Panc1 (cell line): ENCODE results near the gene FAM83G. TPM values are rescaled to one million over a fixed set of nuclear protein-coding genes. Genes with fewer than 3 reads are reported as not detected.

ENCODE experiments used
- ATAC-seq: fragments of 200-7000 bp; cut with Tn5 transposase; 2 replicates; pipeline ENCODE4 v1.9.1; 2020; ENCODE audit warnings: mild to moderate bottlenecking, moderate library complexity
- BruUV-seq: library from RNA; stranded (reverse); fragments of 400-500 nt; replicated peaks from 2 replicates; lab custom pipeline; 2021; lab: Mats Ljungman, UMichigan
- CTCF ChIA-PET: fragments of 300-600 bp; sonication (Branson Sonifier 250); formaldehyde crosslinking; loops from one replicate; lab custom pipeline; 2022; ENCODE audit warnings: antibody characterized with exemption; lab: Charles Lee
- POLR2A ChIA-PET: fragments of 300-600 bp; sonication (Branson Sonifier 250); formaldehyde crosslinking; loops from one replicate; lab custom pipeline; 2022; ENCODE audit warnings: antibody characterized with exemption; lab: Charles Lee
- DNase-seq: peaks from one replicate; pipeline ENCODE4 v3.0.0-alpha.2; 2010; ENCODE audit warnings: low read depth, low spot score
- H3K27ac ChIP-seq: 2 replicates; pipeline ENCODE4 v1.5.1; 2011; ENCODE audit warnings: mild to moderate bottlenecking, low read length, inconsistent platforms
- H3K27me3 ChIP-seq: fragments of 200-500 bp; sonication (Bioruptor generic); 2 replicates; pipeline ENCODE4 v1.6.0; 2014; ENCODE audit warnings: low read length, inconsistent platforms; ENCODE audit not compliant: control insufficient read depth, insufficient read depth
- H3K36me3 ChIP-seq: fragments of 200-500 bp; sonication (Bioruptor generic); 2 replicates; pipeline ENCODE4 v1.5.1; 2014; ENCODE audit warnings: inconsistent platforms, mild to moderate bottlenecking, low read length, moderate library complexity; ENCODE audit not compliant: control insufficient read depth, insufficient read depth
- H3K4me1 ChIP-seq: 2 replicates; pipeline ENCODE4 v1.5.1; 2011; ENCODE audit warnings: inconsistent platforms, mild to moderate bottlenecking, low read length, moderate library complexity; ENCODE audit not compliant: control insufficient read depth, insufficient read depth
- H3K4me3 ChIP-seq, 2 experiments: 2 replicates each; pipeline ENCODE4 v1.5.1; 2011 to 2012; ENCODE audit warnings: low read depth in 2 of 2, low read length in 2 of 2, mild to moderate bottlenecking in 2 of 2, inconsistent platforms in 1 of 2, moderate library complexity in 1 of 2
- H3K9me3 ChIP-seq: fragments of 200-500 bp; sonication (Bioruptor generic); 2 replicates; pipeline ENCODE4 v1.5.1; 2014; ENCODE audit warnings: low read depth, mild to moderate bottlenecking, inconsistent platforms, low read length, moderate library complexity; ENCODE audit not compliant: control insufficient read depth, insufficient read depth
- POLR2AphosphoS5 ChIP-seq: IDR thresholded peaks from 2 replicates; pipeline ENCODE4 v1.6.1; 2012; ENCODE audit warnings: mild to moderate bottlenecking, low read depth, low read length, moderate library complexity
- REST ChIP-seq, 2 experiments: IDR thresholded peaks; 2 replicates each; pipeline ENCODE4 v1.6.1; 2011 to 2012; ENCODE audit warnings: low read depth in 2 of 2, control low read depth in 1 of 2, low read length in 1 of 2, mild to moderate bottlenecking in 1 of 2, moderate library complexity in 1 of 2; ENCODE audit not compliant: insufficient read depth in 1 of 2
- SIN3A ChIP-seq: IDR thresholded peaks from 2 replicates; pipeline ENCODE4 v1.6.1; 2012; ENCODE audit warnings: low read depth, mild to moderate bottlenecking, low read length, moderate library complexity, borderline replicate concordance; ENCODE audit not compliant: insufficient read depth
- TCF7L2 ChIP-seq: IDR thresholded peaks from 2 replicates; pipeline ENCODE4 v1.6.1; 2011; ENCODE audit warnings: mild to moderate bottlenecking, low read depth, low read length, inconsistent platforms
- in situ Hi-C: cut with HindIII; loops from 2 replicates; pipeline ENCODE4 v1.10.0; 2016; ENCODE audit warnings: low sequenced_read_pairs, low pct_unique_long_range_greater_than_20kb
- intact Hi-C: fragments of 100-400 bp; cut with micrococcal nuclease; formaldehyde crosslinking; loops from one replicate; pipeline ENCODE4 v1.10.0; 2022; ENCODE audit not compliant: unreplicated experiment
- total RNA-seq: library from RNA; stranded (reverse); gene quantifications from one replicate; pipeline ENCODE4 v1.2.1, GENCODE V29; 2021; ENCODE audit not compliant: unreplicated experiment
- TF ChIP-seq, protein P1 (sequence below): fragments of 450-650 bp; IDR thresholded peaks from 2 replicates; pipeline ENCODE4 v1.5.1; 2017; ENCODE audit warnings: mild to moderate bottlenecking

Gene FAM83G
- total RNA-seq, 1 experiment from 2014 or later, result 17.3 TPM

GRCh38 chr17:19017804-19018599 is 13.4 kb upstream of the FAM83G start:
- Histone ChIP-seq H3K36me3 (no peaks in the 10 kb centered on the region), H3K4me1 (no peaks in the 10 kb centered on the region), H3K4me3 (no peak overlapping the region), H3K27me3 (no peaks in the 10 kb centered on the region), H3K9me3 (no peaks in the 10 kb centered on the region), H3K27ac (no peak overlapping the region)
- ATAC-seq (no peak), DNase-seq (no peak)
- intact Hi-C loops (no loop called here), in situ Hi-C loops (no loop called here)
- ChIA-PET CTCF (no interaction called here), POLR2A (no interaction called here)
- BruUV-seq, result no TSS peak
- TF ChIP-seq REST (IDR thresholded peaks at IDR 0.05; ENCODE audit: insufficient read depth in 1 of 2, low read depth in 2 of 2, low read length in 1 of 2) (no peak), TCF7L2 (no peak), SIN3A (no peak), POLR2AphosphoS5 (no peak)
- TF ChIP-seq, protein P1, sequence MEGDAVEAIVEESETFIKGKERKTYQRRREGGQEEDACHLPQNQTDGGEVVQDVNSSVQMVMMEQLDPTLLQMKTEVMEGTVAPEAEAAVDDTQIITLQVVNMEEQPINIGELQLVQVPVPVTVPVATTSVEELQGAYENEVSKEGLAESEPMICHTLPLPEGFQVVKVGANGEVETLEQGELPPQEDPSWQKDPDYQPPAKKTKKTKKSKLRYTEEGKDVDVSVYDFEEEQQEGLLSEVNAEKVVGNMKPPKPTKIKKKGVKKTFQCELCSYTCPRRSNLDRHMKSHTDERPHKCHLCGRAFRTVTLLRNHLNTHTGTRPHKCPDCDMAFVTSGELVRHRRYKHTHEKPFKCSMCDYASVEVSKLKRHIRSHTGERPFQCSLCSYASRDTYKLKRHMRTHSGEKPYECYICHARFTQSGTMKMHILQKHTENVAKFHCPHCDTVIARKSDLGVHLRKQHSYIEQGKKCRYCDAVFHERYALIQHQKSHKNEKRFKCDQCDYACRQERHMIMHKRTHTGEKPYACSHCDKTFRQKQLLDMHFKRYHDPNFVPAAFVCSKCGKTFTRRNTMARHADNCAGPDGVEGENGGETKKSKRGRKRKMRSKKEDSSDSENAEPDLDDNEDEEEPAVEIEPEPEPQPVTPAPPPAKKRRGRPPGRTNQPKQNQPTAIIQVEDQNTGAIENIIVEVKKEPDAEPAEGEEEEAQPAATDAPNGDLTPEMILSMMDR, result no peak

- ChIA-PET CTCF (no interaction called here), POLR2A (no interaction called here)
- intact Hi-C loops (no loop called here), in situ Hi-C loops (no loop called here)
- Histone ChIP-seq H3K27me3 (no peaks in the 10 kb centered on the region), H3K27ac (no peak overlapping the region), H3K9me3 (no peaks in the 10 kb centered on the region), H3K4me3 (no peak overlapping the region), H3K36me3 (no peaks in the 10 kb centered on the region), H3K4me1 (no peaks in the 10 kb centered on the region)
- no TSS peak for BruUV-seq
- no peak for DNase-seq
- TF ChIP-seq POLR2AphosphoS5, result no peak
- ATAC-seq, result no peak
Observed at GRCh38 chr17:19017401-19017800, 12.8 kb upstream of the FAM83G start.

- Histone ChIP-seq H3K4me1 (no peaks in the 10 kb centered on the region), H3K27ac (no peak overlapping the region), H3K4me3 (no peak overlapping the region), H3K27me3 (no peaks in the 10 kb centered on the region), H3K36me3 (no peaks in the 10 kb centered on the region), H3K9me3 (no peaks in the 10 kb centered on the region)
- ChIA-PET CTCF (no interaction called here), POLR2A (no interaction called here)
- in situ Hi-C loops (no loop called here), intact Hi-C loops (no loop called here)
- TF ChIP-seq REST (IDR thresholded peaks at IDR 0.05; ENCODE audit: insufficient read depth in 1 of 2, low read depth in 2 of 2, low read length in 1 of 2) (no peak), TCF7L2 (no peak), POLR2AphosphoS5 (no peak), SIN3A (no peak)
- TF ChIP-seq, protein P1, result no peak
- DNase-seq (no peak), ATAC-seq (no peak)
- no TSS peak for BruUV-seq
Observed at GRCh38 chr17:19016881-19017280, 12.3 kb upstream of the FAM83G start.
